Neural crest cell (in vitro differentiated cells): ENCODE results near the gene FYTTD1. TPM values are rescaled to one million over a fixed set of nuclear protein-coding genes. Genes with fewer than 3 reads are reported as not detected.

Experiments used
- DNase-seq: peaks from one replicate; pipeline ENCODE4 v3.0.0; 2021; ENCODE audit warnings: low read depth, mixed read lengths, low spot score
- H3K27ac Mint-ChIP-seq: one replicate; pipeline ENCODE4 v1.8.0; 2021; ENCODE audit warnings: mild to moderate bottlenecking, mixed read lengths; ENCODE audit not compliant: unreplicated experiment
- H3K27me3 Mint-ChIP-seq: 2 replicates; pipeline ENCODE4 v1.8.0; 2021; ENCODE audit warnings: low read depth, mild to moderate bottlenecking, mixed read lengths
- H3K36me3 Mint-ChIP-seq: 2 replicates; pipeline ENCODE4 v1.8.0; 2021; ENCODE audit warnings: low read depth, mild to moderate bottlenecking, mixed read lengths
- H3K4me1 Mint-ChIP-seq: 2 replicates; pipeline ENCODE4 v1.8.0; 2021; ENCODE audit warnings: mixed read lengths
- H3K4me3 Mint-ChIP-seq: one replicate; pipeline ENCODE4 v1.8.0; 2021; ENCODE audit warnings: mild to moderate bottlenecking, mixed read lengths
- H3K9me3 Mint-ChIP-seq: 2 replicates; pipeline ENCODE4 v1.8.0; 2021; ENCODE audit warnings: mixed read lengths
- total RNA-seq: library from RNA; stranded (reverse); gene quantifications from 2 replicates; pipeline ENCODE4 v1.2.1, GENCODE V29; 2021
- TF ChIP-seq, protein P1 (sequence below): fragments of 200-600 bp; sonication (generic); conservative IDR thresholded peaks from 2 replicates; pipeline ENCODE4 v1.5.0; 2021; ENCODE audit warnings: antibody characterized with exemption, mild to moderate bottlenecking

The FYTTD1 gene
- total RNA-seq, 1 donor from 2014 or later, result 52.5 TPM

GRCh38 chr3:197810901-197811300, 61.2 kb downstream of the FYTTD1 start:
- H3K4me3 Mint-ChIP-seq, result no peak overlapping the region
- TF ChIP-seq, protein P1, sequence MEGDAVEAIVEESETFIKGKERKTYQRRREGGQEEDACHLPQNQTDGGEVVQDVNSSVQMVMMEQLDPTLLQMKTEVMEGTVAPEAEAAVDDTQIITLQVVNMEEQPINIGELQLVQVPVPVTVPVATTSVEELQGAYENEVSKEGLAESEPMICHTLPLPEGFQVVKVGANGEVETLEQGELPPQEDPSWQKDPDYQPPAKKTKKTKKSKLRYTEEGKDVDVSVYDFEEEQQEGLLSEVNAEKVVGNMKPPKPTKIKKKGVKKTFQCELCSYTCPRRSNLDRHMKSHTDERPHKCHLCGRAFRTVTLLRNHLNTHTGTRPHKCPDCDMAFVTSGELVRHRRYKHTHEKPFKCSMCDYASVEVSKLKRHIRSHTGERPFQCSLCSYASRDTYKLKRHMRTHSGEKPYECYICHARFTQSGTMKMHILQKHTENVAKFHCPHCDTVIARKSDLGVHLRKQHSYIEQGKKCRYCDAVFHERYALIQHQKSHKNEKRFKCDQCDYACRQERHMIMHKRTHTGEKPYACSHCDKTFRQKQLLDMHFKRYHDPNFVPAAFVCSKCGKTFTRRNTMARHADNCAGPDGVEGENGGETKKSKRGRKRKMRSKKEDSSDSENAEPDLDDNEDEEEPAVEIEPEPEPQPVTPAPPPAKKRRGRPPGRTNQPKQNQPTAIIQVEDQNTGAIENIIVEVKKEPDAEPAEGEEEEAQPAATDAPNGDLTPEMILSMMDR, result no peak
- DNase-seq, result no peak
- H3K36me3 Mint-ChIP-seq, result peaks cover 8% of the 10 kb centered on the region
- no peaks in the 10 kb centered on the region for H3K27me3 Mint-ChIP-seq
- H3K9me3 Mint-ChIP-seq, result peaks cover 3% of the 10 kb centered on the region
- peaks cover 36% of the 10 kb centered on the region for H3K4me1 Mint-ChIP-seq
- no peak overlapping the region for H3K27ac Mint-ChIP-seq

DNA sequence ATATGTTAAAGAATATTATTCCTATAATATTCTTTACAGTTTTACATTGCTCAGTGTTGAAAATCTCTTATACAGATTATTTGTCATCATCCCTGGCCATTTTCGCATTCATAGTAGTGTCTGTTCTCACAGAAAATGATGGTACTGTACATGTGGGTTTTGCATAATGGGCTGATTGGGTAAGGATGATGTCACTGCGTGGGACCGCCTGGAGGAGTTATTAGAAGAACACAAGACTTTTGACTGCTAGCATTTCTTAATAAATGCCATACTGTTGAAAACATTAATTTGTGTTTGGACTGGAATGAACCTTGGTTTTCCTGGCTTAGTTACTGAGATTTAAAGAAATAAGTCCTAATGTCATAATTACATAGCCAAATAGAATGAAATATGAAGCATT, 61.7 kb downstream of the FYTTD1 start:
- Mint-ChIP-seq H3K4me3 (no peak overlapping the region), H3K9me3 (peaks cover 3% of the 10 kb centered on the region), H3K27me3 (no peaks in the 10 kb centered on the region), H3K27ac (peak overlapping the region; percentile 24), H3K4me1 (peaks cover 36% of the 10 kb centered on the region), H3K36me3 (peaks cover 8% of the 10 kb centered on the region)
- no peak for DNase-seq
- TF ChIP-seq, protein P1, result no peak

- no peak for DNase-seq
- no peak overlapping the region for H3K4me3 Mint-ChIP-seq
- H3K9me3 Mint-ChIP-seq, result no peaks in the 10 kb centered on the region
- peaks cover 26% of the 10 kb centered on the region for H3K4me1 Mint-ChIP-seq
- H3K27ac Mint-ChIP-seq, result peak overlapping the region; percentile 14
- TF ChIP-seq, protein P1, result no peak
- no peaks in the 10 kb centered on the region for H3K27me3 Mint-ChIP-seq
- H3K36me3 Mint-ChIP-seq, result peaks cover 6% of the 10 kb centered on the region
Measured at GRCh38 chr3:197814372-197814771, 64.7 kb downstream of the FYTTD1 start.

DNA sequence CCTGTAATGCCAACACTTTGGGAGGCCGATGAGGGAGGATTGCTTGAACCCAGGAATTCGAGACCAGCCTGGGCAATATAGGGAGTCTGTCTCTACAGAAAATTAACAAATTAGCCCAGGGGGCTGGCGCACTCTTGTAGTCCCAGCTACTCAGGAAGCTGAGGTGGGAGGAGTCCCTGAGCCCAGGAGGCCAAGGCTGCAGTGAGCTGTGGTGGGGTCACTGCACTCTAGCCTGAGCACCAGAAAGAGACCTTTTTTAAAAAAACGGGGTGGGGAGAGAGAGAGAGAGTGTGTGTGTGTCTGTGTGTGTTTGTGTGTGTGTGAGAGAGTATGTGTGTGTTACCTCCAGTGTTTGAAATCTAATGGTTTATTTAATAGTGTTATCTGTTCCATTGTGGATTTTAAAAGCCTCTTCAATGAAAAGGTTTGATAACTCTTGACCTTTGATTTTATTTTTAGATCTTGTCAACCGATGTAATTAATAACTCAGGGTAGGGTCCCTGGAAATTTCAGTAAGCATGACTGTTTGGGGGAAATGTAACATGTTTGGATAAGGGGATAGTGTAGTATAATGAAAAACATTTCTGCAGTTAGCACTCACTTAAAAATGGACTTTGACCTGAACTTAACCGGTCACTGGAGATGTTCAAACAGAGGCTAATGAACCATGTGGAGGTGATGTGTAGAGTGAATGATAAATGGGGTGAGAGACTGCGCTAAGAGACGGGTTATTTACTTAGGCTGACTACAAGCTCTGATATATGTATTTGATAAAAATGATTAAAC, 71.1 kb downstream of the FYTTD1 start:
- no peaks in the 10 kb centered on the region for H3K27me3 Mint-ChIP-seq
- no peak overlapping the region for H3K4me3 Mint-ChIP-seq
- peak overlapping the region; percentile 79 for H3K27ac Mint-ChIP-seq

GRCh38 chr3:197829397-197830045, 79.8 kb downstream of the FYTTD1 start:
- TF ChIP-seq, protein P1, result no peak

More for the DNA sequence above, 71.1 kb downstream of the FYTTD1 start:
- no peaks in the 10 kb centered on the region for H3K9me3 Mint-ChIP-seq
- TF ChIP-seq, protein P1, result no peak
- peaks cover 15% of the 10 kb centered on the region for H3K36me3 Mint-ChIP-seq
- DNase-seq, result no peak
- peaks cover 8% of the 10 kb centered on the region for H3K4me1 Mint-ChIP-seq

More at GRCh38 chr3:197829397-197830045, 79.8 kb downstream of the FYTTD1 start:
- peaks cover 26% of the 10 kb centered on the region for H3K36me3 Mint-ChIP-seq
- DNase-seq, result no peak
- no peaks in the 10 kb centered on the region for H3K9me3 Mint-ChIP-seq
- H3K4me1 Mint-ChIP-seq, result no peaks in the 10 kb centered on the region
- no peak overlapping the region for H3K27ac Mint-ChIP-seq
- no peak overlapping the region for H3K4me3 Mint-ChIP-seq
- no peaks in the 10 kb centered on the region for H3K27me3 Mint-ChIP-seq
